ENCODE results near the gene FNDC1.

Gene FNDC1

DNA sequence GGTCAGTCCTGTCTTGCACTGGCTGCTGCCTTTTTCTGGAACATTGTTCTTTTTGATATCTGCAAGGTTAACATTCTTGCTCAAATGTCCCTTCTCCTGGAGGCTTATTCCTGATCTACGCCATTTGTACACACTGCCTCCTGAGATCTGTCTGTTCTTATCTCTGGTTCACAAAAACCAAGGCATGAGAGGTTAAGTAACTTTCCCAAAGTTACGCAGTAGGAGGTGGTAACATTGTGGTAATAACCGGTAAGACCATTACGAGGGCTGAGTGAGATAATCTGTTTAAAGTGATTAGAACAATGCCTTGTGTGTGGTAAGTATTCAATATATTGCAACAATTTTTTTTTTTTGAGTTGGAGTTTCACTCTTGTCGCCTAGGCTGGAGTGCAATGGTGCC, 132.1 kb downstream of the FNDC1 start:
- ChIA-PET CTCF (no interaction called here), POLR2A (ENCODE audit: low non-redundant PET) (no interaction called here)
- DNase-seq (ENCODE audit: low spot score), result no peak
- TF ChIP-seq, protein P1, sequence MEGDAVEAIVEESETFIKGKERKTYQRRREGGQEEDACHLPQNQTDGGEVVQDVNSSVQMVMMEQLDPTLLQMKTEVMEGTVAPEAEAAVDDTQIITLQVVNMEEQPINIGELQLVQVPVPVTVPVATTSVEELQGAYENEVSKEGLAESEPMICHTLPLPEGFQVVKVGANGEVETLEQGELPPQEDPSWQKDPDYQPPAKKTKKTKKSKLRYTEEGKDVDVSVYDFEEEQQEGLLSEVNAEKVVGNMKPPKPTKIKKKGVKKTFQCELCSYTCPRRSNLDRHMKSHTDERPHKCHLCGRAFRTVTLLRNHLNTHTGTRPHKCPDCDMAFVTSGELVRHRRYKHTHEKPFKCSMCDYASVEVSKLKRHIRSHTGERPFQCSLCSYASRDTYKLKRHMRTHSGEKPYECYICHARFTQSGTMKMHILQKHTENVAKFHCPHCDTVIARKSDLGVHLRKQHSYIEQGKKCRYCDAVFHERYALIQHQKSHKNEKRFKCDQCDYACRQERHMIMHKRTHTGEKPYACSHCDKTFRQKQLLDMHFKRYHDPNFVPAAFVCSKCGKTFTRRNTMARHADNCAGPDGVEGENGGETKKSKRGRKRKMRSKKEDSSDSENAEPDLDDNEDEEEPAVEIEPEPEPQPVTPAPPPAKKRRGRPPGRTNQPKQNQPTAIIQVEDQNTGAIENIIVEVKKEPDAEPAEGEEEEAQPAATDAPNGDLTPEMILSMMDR (conservative IDR thresholded peaks at IDR 0.05; ENCODE audit: low read depth), result no peak
- no peak overlapping the region for H3K27ac ChIP-seq

DNA sequence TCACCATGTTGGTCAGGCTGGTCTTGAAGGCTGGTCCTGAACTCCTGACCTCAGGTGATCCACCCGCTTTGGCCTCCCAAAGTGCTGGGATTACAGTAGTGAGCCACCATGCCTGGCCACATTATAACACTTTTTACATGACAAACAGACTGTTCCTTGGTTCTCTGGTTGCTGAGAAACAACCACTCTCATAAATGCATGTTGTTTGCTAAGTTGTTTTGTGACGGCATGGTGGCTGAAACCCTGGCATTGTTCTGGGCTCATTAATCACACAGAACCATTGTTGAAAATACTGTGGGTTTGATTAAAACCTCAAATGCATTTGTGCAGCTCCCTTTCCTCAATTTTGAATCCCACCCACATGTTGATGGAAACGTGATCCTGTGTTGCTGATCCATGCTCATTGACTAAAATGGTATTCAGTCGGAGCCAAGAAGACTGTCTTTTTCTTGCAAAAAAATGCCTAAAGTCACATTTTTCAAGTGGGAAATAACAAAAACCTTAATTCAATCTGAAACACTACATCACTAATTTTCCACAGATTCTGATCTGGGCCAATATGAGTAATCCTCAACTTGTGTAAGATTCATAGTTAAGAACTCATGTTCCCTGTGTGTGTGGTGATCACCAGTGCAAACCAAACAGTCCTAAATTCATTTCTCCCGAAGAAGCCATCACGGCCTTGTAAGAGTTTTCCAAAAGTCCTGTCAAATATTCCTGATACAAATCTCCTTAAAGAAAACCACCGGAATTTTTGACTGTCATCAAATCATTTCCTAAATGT, 132.8 kb downstream of the FNDC1 start:
- TF ChIP-seq, protein P1 (conservative IDR thresholded peaks at IDR 0.05; ENCODE audit: low read depth), result no peak
- no peak for DNase-seq (ENCODE audit: low spot score)
- POLR2A ChIA-PET (ENCODE audit: low non-redundant PET), result no interaction called here
- H3K27ac ChIP-seq, result no peak overlapping the region
- CTCF ChIA-PET, result interaction anchor here (0.8 kb wide), 1 partner anchor 49 kb away, joined by 3 read pairs; no protein-coding TSS in a partner anchor

DNA sequence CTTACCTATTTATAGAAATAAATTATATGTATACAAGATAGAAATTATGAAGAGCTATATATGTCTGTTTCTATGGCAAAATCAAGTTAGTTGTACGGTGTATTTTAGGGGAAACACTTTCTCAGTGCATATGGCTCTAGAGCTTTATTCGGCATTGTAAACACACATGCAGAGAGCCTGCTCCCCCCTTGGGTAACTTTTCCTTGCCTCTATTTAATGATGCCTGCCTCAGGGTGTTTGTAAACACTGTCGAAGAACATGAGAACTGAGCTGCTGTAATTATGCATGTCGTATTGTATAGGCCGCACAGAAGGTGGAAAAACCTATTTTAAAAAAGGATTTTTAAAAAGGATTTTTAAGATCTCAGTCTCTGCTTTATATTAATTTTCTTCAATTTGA, 133.4 kb downstream of the FNDC1 start:
- H3K27ac ChIP-seq, result no peak overlapping the region
- ChIA-PET POLR2A (ENCODE audit: low non-redundant PET) (no interaction called here), CTCF (interaction anchor here (0.8 kb wide), 1 partner anchor 50 kb away, joined by 3 read pairs; no protein-coding TSS in a partner anchor)
- TF ChIP-seq, protein P1 (conservative IDR thresholded peaks at IDR 0.05; ENCODE audit: low read depth), result no peak
- no peak for DNase-seq (ENCODE audit: low spot score)

DNA sequence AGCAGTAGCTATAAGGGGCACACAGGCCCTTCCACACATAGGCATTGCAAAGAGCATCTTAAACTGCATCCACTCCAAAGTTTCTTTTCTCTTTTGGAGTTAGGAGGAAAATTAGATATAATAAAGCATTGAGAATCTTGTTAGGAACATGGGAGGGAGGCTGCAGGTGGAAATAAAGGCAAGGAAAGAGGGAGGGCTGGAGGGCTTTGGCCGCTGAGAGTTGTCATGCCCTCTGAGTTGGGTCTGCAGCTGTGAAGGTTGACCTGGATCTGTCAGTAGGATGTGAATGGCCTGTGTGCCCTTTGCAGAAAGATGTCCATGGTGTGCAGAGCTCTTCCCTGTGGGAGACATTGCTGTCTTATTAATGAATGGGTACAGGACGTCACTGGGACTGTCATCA, 134.0 kb downstream of the FNDC1 start:
- ChIA-PET POLR2A (ENCODE audit: low non-redundant PET) (no interaction called here), CTCF (no interaction called here)
- TF ChIP-seq, protein P1 (conservative IDR thresholded peaks at IDR 0.05; ENCODE audit: low read depth), result no peak
- DNase-seq (ENCODE audit: low spot score), result no peak
- H3K27ac ChIP-seq, result no peak overlapping the region

DNA sequence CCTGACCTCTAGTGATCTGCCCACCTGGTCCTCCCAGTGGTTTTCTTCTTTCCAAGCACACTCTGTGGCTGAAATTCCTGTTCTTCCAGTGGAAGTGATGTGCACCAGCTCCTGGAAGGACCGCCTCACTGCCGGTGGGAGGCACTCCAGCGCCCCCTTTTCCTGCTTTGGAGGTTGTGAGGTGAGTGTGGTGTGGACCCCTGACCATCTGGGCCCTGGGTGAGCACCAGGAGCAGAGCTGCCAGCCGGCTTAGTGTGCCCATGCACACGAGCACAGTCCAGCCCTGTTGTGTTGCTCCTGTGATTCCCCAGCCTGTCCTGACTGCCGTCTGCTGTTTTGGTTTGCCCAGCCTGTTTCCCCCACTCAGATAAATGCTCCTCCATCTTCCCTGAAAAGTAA, 134.6 kb downstream of the FNDC1 start:
- ChIA-PET CTCF (no interaction called here), POLR2A (ENCODE audit: low non-redundant PET) (no interaction called here)
- TF ChIP-seq, protein P1 (conservative IDR thresholded peaks at IDR 0.05; ENCODE audit: low read depth), result no peak
- DNase-seq (ENCODE audit: low spot score), result no peak
- H3K27ac ChIP-seq, result no peak overlapping the region

DNA sequence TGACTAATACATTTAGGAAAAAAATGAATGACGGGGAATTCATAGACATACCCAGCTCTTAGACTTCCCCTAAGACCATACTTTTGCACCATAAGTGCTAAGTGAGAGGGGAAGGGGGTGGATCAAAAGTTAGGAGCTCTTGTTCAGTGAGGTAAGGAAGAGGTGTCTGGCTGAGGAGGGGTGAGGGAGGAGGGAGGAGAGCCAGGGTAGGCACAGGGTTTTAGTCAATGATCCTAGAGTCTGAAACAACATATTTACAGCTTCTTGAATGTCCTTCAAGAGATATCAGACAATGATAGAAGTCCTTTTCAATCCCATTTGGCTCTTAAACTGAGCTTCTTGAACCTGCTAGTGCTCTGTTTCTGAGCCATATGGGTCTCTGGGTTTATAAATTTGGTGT, 135.4 kb downstream of the FNDC1 start:
- TF ChIP-seq, protein P1 (conservative IDR thresholded peaks at IDR 0.05; ENCODE audit: low read depth), result no peak
- no peak for DNase-seq (ENCODE audit: low spot score)
- ChIA-PET CTCF (no interaction called here), POLR2A (ENCODE audit: low non-redundant PET) (no interaction called here)
- no peak overlapping the region for H3K27ac ChIP-seq

Measured in RWPE1 (cell line).